GM15510 (cell line): ENCODE measurements around the gene PRR18.

Source experiments
- POLR2A ChIP-seq: IDR thresholded peaks from 3 replicates; pipeline ENCODE4 v1.6.1; 2011; ENCODE audit warnings: borderline replicate concordance; ENCODE audit not compliant: insufficient read length; ENCODE audit errors: extremely low read depth

The PRR18 gene, protein sequence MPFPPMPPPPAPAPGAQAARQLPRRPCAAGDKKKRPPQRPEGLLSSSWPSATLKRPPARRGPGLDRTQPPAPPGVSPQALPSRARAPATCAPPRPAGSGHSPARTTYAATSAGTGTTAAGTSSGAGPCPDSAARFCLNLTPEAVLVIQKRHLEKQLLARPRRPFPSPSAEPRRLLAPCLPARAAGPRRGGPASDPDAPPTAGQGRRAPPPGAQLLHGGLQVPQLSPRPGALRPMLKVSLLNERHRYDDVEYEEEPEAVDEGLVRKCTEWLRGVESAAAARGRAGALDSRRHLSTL

DNA sequence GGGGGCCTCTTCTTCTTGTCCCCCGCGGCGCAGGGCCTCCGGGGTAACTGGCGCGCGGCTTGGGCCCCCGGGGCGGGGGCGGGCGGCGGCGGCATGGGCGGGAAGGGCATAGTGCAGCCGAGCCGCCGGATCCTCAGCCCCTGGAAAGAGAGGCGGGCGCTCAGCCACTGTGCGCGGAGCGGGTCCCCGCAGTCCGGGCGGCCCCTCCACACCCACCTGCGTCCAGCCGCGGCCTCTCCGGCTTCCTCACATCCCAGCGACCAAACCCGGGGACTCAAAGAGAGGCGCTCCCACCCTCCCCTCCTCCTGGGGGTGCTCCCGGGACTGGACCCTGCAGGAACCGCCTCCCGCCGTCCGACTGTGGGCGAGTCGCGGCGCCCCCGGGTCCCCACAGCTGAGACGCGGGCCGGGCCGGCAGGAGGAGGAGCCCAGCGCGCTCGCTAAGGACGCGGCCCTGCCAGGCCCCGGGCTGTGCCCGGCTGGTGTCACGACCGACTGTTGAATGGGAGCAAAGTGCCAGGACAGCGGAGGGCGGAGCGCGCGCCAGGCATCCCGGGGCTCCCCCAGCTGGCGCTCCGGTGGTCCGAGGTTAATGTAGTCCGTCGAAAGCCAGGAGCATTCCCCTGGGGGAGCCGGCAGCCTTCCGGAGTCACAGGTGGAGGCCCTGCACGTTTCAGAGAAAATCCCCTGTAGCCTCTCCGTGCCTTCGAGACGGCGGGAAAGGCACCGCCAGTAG lies at the start of gene PRR18:
TSS of gene PRR18 (minus strand) at position 360 of the 736 bp plus-strand sequence. CDS start at position 110, 250 bp downstream.
- no peak for TF ChIP-seq POLR2A

DNA sequence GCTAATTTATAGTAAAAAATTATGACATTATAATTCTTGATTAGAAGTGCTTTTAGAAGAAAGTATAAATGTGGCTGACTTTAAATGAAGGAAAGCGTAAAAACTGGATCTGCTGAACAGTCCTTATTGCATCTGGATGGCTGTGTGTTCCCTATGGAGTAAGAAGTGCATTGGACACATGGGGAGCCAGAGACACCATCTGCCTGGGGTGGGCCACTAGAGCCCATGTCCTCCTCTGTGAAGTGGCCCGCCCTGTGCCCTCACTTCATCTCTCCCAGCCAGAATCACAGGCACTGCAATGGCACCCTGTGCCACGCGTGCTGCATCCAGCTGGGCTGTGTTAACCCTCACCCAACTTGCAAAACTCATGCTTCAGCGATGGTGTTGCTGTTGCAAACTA lies 47.4 kb upstream of the PRR18 start:
- TF ChIP-seq POLR2A, result no peak

- TF ChIP-seq POLR2A, result no peak
Observed at GRCh38 chr6:166354965-166355364, 46.8 kb upstream of the PRR18 start.

DNA sequence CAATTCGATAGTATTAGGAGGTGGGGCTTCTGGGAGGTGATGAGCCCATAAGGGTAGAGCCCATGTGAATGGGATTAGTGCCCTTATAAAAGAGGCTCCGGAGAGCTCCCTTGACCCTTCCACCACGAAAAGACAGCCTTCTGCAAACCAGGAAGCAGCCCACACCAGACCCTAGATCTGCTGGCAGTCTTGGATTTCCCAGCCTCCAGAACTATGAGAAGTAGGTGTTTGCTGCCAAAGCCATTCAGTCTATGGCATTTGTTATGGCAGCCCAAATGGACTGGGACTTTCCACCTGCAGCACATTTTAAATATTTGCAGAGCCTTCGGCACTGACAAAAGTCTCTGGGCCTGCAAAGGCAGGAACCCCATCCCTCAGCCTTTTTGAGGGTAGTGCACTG lies 46.0 kb upstream of the PRR18 start:
- TF ChIP-seq POLR2A, result no peak

- no peak for TF ChIP-seq POLR2A
Observed at GRCh38 chr6:166353507-166353906, 45.3 kb upstream of the PRR18 start.

DNA sequence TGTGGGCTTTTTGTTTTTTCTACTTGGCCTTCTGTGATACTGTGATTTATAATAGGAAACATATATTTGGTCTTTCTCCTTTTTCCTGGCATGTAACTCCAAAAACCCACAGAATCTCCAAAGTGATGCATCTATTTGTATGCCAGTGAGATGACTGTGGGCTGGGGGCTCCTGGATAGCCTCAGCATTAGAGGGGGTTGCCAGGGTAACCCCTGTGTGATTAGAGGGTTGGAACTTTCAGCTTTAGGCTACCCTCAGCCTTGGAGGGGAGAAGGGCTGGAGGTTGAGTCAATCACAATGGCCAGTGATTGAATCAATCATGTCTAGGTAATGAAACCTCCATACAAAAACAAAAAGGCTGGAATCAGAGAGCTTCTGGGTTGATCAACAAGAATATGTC lies 44.7 kb upstream of the PRR18 start:
- TF ChIP-seq POLR2A, result no peak

GRCh38 chr6:166351715-166352285 lies 43.6 kb upstream of the PRR18 start:
- TF ChIP-seq POLR2A, result no peak

DNA sequence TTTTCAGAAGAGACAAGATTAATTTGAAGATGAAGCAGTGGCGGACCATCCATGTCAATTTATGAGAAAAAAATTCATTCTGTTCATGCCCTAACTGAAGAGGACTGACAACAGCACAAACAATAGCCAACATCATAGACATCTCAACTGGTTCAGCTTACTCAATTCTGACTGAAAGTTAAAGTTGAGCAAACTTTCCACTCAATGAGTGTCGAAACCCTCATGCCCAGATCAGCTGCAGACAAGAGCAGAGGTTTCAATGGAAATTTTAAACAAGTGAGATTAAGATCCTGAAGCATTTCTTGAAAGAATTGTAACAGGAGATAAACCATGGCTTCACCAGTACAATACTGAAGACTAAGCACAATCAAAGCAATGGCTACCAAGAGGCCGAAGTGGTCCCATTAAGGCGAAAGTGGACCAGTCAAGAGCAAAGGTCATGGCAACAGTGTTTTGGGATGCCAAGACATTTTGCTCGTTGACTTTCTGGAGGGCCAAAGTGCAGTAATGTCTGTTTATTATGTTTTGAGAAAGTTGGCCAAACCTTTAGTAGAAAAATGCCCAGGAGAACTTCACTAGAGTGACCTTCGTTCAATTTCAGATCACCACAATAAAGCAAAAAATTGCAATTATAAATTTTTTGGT lies 40.2 kb upstream of the PRR18 start:
- no peak for TF ChIP-seq POLR2A

DNA sequence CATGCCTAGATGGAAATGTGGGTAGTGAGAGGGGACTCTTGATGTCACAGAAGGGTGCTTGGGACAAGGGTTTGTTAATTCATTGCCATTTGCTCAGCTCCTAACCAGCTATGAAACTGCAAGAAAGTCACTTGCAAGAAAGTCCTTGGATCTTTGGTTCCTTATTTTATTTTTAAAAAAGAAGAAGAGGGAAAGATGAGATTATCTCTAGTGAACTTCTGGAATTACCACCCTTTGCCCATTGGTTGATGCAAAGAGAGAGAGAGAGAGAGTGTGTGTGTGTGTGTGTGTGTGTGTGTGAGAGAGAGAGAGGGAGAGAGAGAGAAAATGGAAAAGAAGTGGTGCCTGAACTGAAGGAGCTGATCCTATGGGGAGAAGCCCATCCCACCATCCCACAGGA lies 38.8 kb upstream of the PRR18 start:
- no peak for TF ChIP-seq POLR2A

- TF ChIP-seq POLR2A, result no peak
Observed at GRCh38 chr6:166346449-166346848, 38.3 kb upstream of the PRR18 start.

DNA sequence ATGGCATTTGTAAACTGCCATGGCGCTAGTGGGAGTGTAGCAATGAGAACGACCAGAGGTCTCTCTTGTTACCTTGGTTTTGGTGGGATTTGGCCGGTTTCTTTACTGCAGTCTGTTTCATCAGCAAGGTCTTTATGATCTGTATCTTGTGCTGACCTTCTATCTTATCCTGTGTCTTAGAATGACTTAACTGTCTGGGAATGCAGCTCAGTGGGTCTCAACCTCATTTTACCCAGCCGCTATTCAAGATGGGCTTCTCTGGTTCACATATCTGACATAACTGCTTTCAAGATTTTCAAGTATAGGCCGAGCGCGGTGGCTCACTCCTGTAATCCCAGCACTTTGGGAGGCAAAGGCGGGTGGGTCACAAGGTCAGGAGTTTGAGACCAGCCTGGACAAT lies 36.0 kb upstream of the PRR18 start:
- no peak for TF ChIP-seq POLR2A

DNA sequence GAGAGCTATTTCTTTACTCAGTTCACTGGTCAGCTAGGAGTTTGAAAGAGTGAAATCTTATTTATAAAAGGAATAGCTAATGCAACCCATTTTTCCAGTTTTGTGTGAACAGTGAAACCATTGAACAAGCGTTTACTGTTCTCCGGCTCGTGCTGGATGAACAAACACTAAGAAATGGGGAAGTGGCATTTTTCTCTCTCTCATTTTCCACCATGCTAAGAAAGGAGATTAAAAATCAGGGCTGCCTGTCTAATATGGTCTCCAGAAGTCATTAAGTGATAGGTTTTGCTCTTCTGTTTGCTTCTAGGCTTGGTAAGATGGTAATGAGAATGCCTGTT lies 34.9 kb upstream of the PRR18 start:
- TF ChIP-seq POLR2A, result no peak

DNA sequence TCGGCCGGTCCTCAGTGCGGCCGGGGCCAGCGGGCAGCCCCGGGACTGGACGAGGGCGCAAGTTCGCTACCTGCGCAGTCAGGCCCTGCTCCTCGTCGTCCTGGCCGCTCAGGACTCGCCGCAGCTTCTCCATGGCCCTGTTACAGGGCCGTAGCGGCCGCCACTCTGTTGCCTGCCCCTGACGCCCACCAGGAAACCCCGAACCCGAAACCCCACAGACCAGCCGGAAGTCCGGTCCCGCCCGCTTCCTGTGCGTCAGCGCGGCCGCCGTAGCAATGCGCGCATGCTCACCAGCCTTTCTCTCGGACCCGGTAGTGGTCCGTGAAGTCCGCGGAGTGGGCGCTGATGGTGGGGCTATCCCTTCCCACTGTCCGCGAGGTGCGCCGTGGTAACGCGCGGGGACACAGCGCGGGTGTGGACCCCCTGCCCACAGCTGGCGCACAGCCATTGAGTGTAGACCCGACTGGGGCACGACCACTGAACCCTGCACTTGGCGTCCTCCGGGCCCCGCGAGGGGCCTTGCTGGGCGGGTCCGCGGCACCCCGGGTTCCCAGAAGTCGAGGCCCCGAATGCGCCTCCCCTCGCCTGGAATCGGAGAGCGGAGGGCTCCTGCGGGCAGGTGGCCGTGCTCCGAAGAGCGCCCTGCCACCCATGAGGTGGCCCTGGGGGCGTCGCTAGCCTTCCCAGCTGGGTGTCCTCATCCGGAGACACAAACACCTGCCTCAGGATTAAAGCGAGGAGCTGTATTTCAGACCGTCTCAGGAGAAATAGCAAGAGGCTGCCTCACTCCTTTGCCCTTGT lies 34.4 kb upstream of the PRR18 start, which contains the start of gene SFT2D1:
TSS of gene SFT2D1 (minus strand) at position 197 of the 801 bp plus-strand sequence. CDS start at position 133, 64 bp downstream.
- peak; percentile 99 for TF ChIP-seq POLR2A

DNA sequence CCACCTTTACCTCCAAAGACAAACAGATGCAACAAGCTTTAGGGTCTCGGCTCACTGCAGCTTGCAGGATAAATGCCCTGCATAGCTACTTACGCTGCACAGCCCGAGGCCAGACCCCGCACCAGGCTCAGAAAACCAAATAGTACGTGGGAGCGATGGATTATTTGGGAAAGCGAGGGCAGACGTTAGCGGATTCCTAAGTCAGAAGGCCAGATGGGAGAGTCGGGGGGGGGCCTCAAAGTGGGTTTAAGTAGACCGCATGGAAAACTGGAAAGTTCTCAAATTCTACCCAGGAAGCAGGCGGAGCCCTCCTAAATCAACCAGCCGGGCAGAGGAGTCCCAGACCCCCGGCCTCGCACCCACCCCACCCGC lies 33.8 kb upstream of the PRR18 start:
- TF ChIP-seq POLR2A, result no peak
